ENCODE results near the gene ARHGAP27.

Gene ARHGAP27

GRCh38 chr17:45385331-45385997 is 47.2 kb downstream of the ARHGAP27 start:
- DNase-seq (ENCODE audit: low spot score) (peak; percentile 87), FAIRE-seq (peak; percentile 5)

- DNase-seq (ENCODE audit: low spot score), result no peak
- no peak for FAIRE-seq
Observed at GRCh38 chr17:45384789-45385262, 47.8 kb downstream of the ARHGAP27 start.

GRCh38 chr17:45384047-45384788 is 48.5 kb downstream of the ARHGAP27 start:
- DNase-seq (ENCODE audit: low spot score), result peak; percentile 33
- FAIRE-seq, result no peak

- FAIRE-seq, result no peak
- DNase-seq (ENCODE audit: low spot score), result no peak
Observed at GRCh38 chr17:45383003-45383402, 49.7 kb downstream of the ARHGAP27 start.

- no peak for FAIRE-seq
- no peak for DNase-seq (ENCODE audit: low spot score)
Observed at GRCh38 chr17:45382226-45382625, 50.4 kb downstream of the ARHGAP27 start.

- DNase-seq (ENCODE audit: low spot score), result no peak
- FAIRE-seq, result no peak
Observed at GRCh38 chr17:45380991-45381390, 51.7 kb downstream of the ARHGAP27 start.

GRCh38 chr17:45380046-45380765 is 52.5 kb downstream of the ARHGAP27 start:
- no peak for DNase-seq (ENCODE audit: low spot score)

GRCh38 chr17:45377401-45377800 is 55.3 kb downstream of the ARHGAP27 start:
- DNase-seq (ENCODE audit: low spot score), result no peak
- no peak for FAIRE-seq

More at GRCh38 chr17:45380046-45380765, 52.5 kb downstream of the ARHGAP27 start:
- FAIRE-seq, result no peak

- FAIRE-seq, result no peak
- DNase-seq (ENCODE audit: low spot score), result no peak
Observed at GRCh38 chr17:45376171-45377005, 56.3 kb downstream of the ARHGAP27 start.

GRCh38 chr17:45374501-45374900 is 58.2 kb downstream of the ARHGAP27 start:
- DNase-seq (ENCODE audit: low spot score), result no peak
- no peak for FAIRE-seq

GRCh38 chr17:45372325-45372869 is 60.3 kb downstream of the ARHGAP27 start:
- FAIRE-seq (no peak), DNase-seq (ENCODE audit: low spot score) (no peak)

GRCh38 chr17:45371414-45372324 is 61.0 kb downstream of the ARHGAP27 start:
- peak; percentile 95 for FAIRE-seq
- DNase-seq (ENCODE audit: low spot score), result peak; percentile 98

- no peak for DNase-seq (ENCODE audit: low spot score)
Observed at GRCh38 chr17:45370949-45371413, 61.7 kb downstream of the ARHGAP27 start.

GRCh38 chr17:45369421-45369820 is 63.2 kb downstream of the ARHGAP27 start:
- no peak for FAIRE-seq
- no peak for DNase-seq (ENCODE audit: low spot score)

More at GRCh38 chr17:45370949-45371413, 61.7 kb downstream of the ARHGAP27 start:
- no peak for FAIRE-seq

- no peak for FAIRE-seq
- no peak for DNase-seq (ENCODE audit: low spot score)
Observed at GRCh38 chr17:45368651-45369050, 64.0 kb downstream of the ARHGAP27 start.

GRCh38 chr17:45367216-45367615 is 65.5 kb downstream of the ARHGAP27 start:
- DNase-seq (ENCODE audit: low spot score) (no peak), FAIRE-seq (no peak)

GRCh38 chr17:45366691-45367090 is 66.0 kb downstream of the ARHGAP27 start:
- no peak for FAIRE-seq
- DNase-seq (ENCODE audit: low spot score), result no peak

GRCh38 chr17:45366049-45366448 is 66.6 kb downstream of the ARHGAP27 start:
- FAIRE-seq (no peak), DNase-seq (ENCODE audit: low spot score) (no peak)

GRCh38 chr17:45364531-45365390 is 67.9 kb downstream of the ARHGAP27 start:
- DNase-seq (ENCODE audit: low spot score) (peak; percentile 43), FAIRE-seq (no peak)
